HepG2 (cell line): ENCODE data around the gene RREB1. TPM values are rescaled to one million over a fixed set of nuclear protein-coding genes. Genes with fewer than 3 reads are reported as not detected.

Experiments
- CEBPB ChIP-seq: IDR thresholded peaks from 2 replicates; pipeline ENCODE4 v1.6.1; 2011; ENCODE audit warnings: low read depth, low read length, improper control_type of control experiment, borderline replicate concordance
- GTF3A ChIP-seq: sonication (generic); formaldehyde crosslinking; conservative IDR thresholded peaks from 2 replicates; pipeline ENCODE4 v1.4.0; 2020; ENCODE audit warnings: mild to moderate bottlenecking, missing genetic modification reagents
- HNRNPH1 ChIP-seq: fragments of 200-400 bp; formaldehyde crosslinking; optimal IDR thresholded peaks from 2 replicates; pipeline ENCODE3; 2017; ENCODE audit warnings: mild to moderate bottlenecking, low read depth, low read length
- HOXA5 ChIP-seq: sonication (generic); formaldehyde crosslinking; IDR thresholded peaks from 2 replicates; pipeline ENCODE4 v1.4.0; 2020; ENCODE audit warnings: missing genetic modification reagents
- HOXD1 ChIP-seq: sonication (generic); formaldehyde crosslinking; IDR thresholded peaks from 2 replicates; pipeline ENCODE4 v1.5.0; 2020; ENCODE audit warnings: missing genetic modification reagents
- JUN ChIP-seq: sonication (generic); formaldehyde crosslinking; IDR thresholded peaks from 2 replicates; pipeline ENCODE4 v1.4.0; 2020; ENCODE audit warnings: mild to moderate bottlenecking, missing genetic modification reagents
- MAFG ChIP-seq: sonication (generic); formaldehyde crosslinking; IDR thresholded peaks from 2 replicates; pipeline ENCODE4 v1.5.1; 2020; ENCODE audit warnings: mild to moderate bottlenecking, missing genetic modification reagents
- NCOR1 ChIP-seq: fragments of 200-600 bp; sonication (generic); IDR thresholded peaks from 2 replicates; pipeline ENCODE4 v1.7.0; 2017; ENCODE audit warnings: antibody characterized with exemption, low read length, borderline replicate concordance
- NONO ChIP-seq, 2 experiments: fragments of 450-650 bp in 1 of 2; sonication (generic) in 1 of 2; formaldehyde crosslinking in 1 of 2; IDR thresholded peaks in 1 of 2; conservative IDR thresholded peaks in 1 of 2; 2 replicates each; pipeline versions ENCODE4 v1.6.1 to v1.8.0; 2017 to 2022; ENCODE audit warnings: mild to moderate bottlenecking in 1 of 2, missing genetic modification reagents in 1 of 2, moderate library complexity in 1 of 2
- POLR2G ChIP-seq: fragments of 200-400 bp; formaldehyde crosslinking; IDR thresholded peaks from 2 replicates; pipeline ENCODE4 v1.6.1; 2018; ENCODE audit warnings: mild to moderate bottlenecking, low read depth, low read length, moderate library complexity
- PRMT3 ChIP-seq: sonication (generic); formaldehyde crosslinking; IDR thresholded peaks from 2 replicates; pipeline ENCODE4 v1.8.1; 2022; ENCODE audit warnings: low read depth, mild to moderate bottlenecking, moderate library complexity, missing genetic modification reagents, borderline replicate concordance
- RFXANK ChIP-seq: IDR thresholded peaks from 2 replicates; pipeline ENCODE4 v1.6.1; 2016
- SIX4 ChIP-seq: sonication (generic); formaldehyde crosslinking; IDR thresholded peaks from 2 replicates; pipeline ENCODE4 v1.4.0; 2020; ENCODE audit warnings: missing genetic modification reagents
- SRY ChIP-seq: sonication (generic); formaldehyde crosslinking; IDR thresholded peaks from 2 replicates; pipeline ENCODE4 v1.8.0; 2022; ENCODE audit warnings: mild to moderate bottlenecking, missing genetic modification reagents
- THAP11 ChIP-seq: IDR thresholded peaks from 2 replicates; pipeline ENCODE4 v1.6.1; 2016; ENCODE audit warnings: missing biosample characterization, missing genetic modification reagents
- YEATS4 ChIP-seq: sonication (generic); formaldehyde crosslinking; IDR thresholded peaks from 2 replicates; pipeline ENCODE4 v1.4.0; 2020; ENCODE audit warnings: missing genetic modification reagents, borderline replicate concordance
- ZFP82 ChIP-seq: sonication (generic); formaldehyde crosslinking; IDR thresholded peaks from 2 replicates; pipeline ENCODE4 v1.5.1; 2020; ENCODE audit warnings: mild to moderate bottlenecking, missing genetic modification reagents, borderline replicate concordance
- ZKSCAN5 ChIP-seq: sonication (generic); formaldehyde crosslinking; IDR thresholded peaks from 2 replicates; pipeline ENCODE4 v1.5.1; 2020; ENCODE audit warnings: mild to moderate bottlenecking, missing genetic modification reagents
- ZNF160 ChIP-seq: sonication (generic); formaldehyde crosslinking; IDR thresholded peaks from 2 replicates; pipeline ENCODE4 v1.8.0; 2022; ENCODE audit warnings: mild to moderate bottlenecking, inconsistent platforms, missing genetic modification reagents
- ZNF350 ChIP-seq: sonication (generic); formaldehyde crosslinking; IDR thresholded peaks from 2 replicates; pipeline ENCODE4 v1.4.0; 2020; ENCODE audit warnings: mild to moderate bottlenecking, low read depth, missing genetic modification reagents, borderline replicate concordance
- ZNF484 ChIP-seq: sonication (generic); formaldehyde crosslinking; IDR thresholded peaks from 2 replicates; pipeline ENCODE4 v1.5.1; 2020; ENCODE audit warnings: mild to moderate bottlenecking, low read depth, missing genetic modification reagents, borderline replicate concordance
- ZNF567 ChIP-seq: sonication (generic); formaldehyde crosslinking; IDR thresholded peaks from 2 replicates; pipeline ENCODE4 v1.8.1; 2023; ENCODE audit warnings: mild to moderate bottlenecking, missing genetic modification reagents, borderline replicate concordance
- ZSCAN12 ChIP-seq: sonication (generic); formaldehyde crosslinking; IDR thresholded peaks from 2 replicates; pipeline ENCODE4 v1.9.0; 2021; ENCODE audit warnings: mild to moderate bottlenecking, missing genetic modification reagents
- polyA plus RNA-seq, 8 experiments: library from polyadenylated mRNA; depleted of rRNA in 3 of 8; stranded (reverse) in 7 of 8; unstranded in 1 of 8; fragments of >200 nt; fragmentation: Illumina TruSeq in 4 of 8; extraction: Trizol in 4 of 8; gene quantifications; 2 replicates each; pipeline versions ENCODE4 v1.2.1 to v1.2.3, GENCODE V29; 2011 to 2016; ENCODE audit warnings: low read depth in 4 of 8, missing spikeins in 1 of 8, mixed read lengths in 1 of 8; ENCODE audit not compliant: insufficient read depth in 1 of 8
- total RNA-seq, 5 experiments: library from RNA; depleted of rRNA; stranded (reverse); fragments of >200 nt; fragmentation: Illumina TruSeq; extraction: Trizol; gene quantifications; 2 replicates each; pipeline ENCODE4 v1.2.3, GENCODE V29; 2016; ENCODE audit warnings: low read depth in 1 of 5
- TF ChIP-seq, protein P1 (sequence below): sonication (generic); formaldehyde crosslinking; IDR thresholded peaks from 2 replicates; pipeline ENCODE4 v1.4.0; 2020; ENCODE audit warnings: missing genetic modification reagents, borderline replicate concordance

RREB1 gene
- total and polyA plus RNA-seq, 2 of the 13 experiments (the other 11 are each of a cell fraction or from before 2014, with no cell fraction given), result 6.1 to 23.2 TPM

DNA sequence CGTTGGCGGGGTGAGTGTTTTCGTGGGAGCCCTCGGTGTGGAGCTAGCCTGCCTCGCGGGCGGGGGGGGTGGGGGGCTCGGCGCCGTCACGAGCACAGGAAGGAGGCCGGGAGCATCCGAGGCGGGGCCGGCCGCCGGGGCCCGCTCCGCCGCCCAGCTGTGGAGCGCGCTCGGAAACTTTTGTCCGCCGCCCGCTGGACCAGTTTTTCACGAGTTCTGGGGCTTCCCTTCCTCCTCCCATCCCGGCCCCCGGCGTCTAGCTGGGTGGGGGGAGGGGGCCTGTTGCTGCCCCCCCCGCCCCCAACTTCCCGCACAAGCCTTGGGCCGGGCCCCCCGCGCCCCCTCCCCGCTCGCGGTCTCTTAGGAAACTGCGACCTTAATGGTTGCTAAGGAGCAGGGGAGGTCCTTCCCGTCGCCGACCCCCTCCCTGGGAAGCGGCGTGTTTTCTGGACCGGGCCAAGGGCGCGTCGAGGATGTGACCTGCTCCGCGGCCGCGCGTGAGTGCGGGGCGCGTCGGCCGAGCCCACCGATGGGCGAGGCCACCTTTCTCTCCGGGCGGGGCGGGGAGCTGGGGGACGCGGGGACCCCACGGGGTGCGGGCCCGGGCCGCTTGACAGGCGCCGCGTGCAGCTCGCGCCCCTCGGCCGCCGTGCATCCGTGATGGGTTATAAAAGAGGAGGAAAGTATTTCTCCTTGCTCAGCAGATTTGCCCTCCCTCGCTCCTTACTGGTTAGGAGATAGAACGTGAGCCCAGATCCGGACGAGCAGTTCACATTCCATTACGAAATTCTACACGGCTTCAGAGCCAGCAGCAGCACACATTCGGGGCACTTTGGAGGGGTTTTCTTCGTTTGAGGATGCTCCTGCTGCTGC is 1.4 kb downstream of the RREB1 start (continued):
- no peak for TF ChIP-seq ZNF484
- TF ChIP-seq ZFP82 (CRISPR knock-in tag), result no peak
- TF ChIP-seq SIX4, result no peak
- no peak for TF ChIP-seq GTF3A (CRISPR knock-in tag)
- peak; percentile 35; the same call in 1 of the 2 replicates for TF ChIP-seq POLR2G
- TF ChIP-seq SRY (CRISPR knock-in tag), result no peak
- 0 out of 2 replicates have a peak, but pooled peaks have one; percentile 79 for TF ChIP-seq HOXA5 (CRISPR knock-in tag)
- TF ChIP-seq HOXD1 (CRISPR knock-in tag), result 0 out of 2 replicates have a peak, but pooled peaks have one; percentile 40
- TF ChIP-seq CEBPB, result peak; percentile 70; the same call in 1 of the 2 replicates
- TF ChIP-seq ZSCAN12 (CRISPR knock-in tag), result peak; percentile 27; the same call in 1 of the 2 replicates
- TF ChIP-seq MAFG, result peak; percentile 80; the same call in 1 of the 2 replicates
- no peak for TF ChIP-seq JUN (CRISPR knock-in tag)
- 0 out of 2 replicates have a peak, but pooled peaks have one; percentile 44 for TF ChIP-seq PRMT3
- no peak for TF ChIP-seq RFXANK (CRISPR knock-in tag)
- 0 out of 2 replicates have a peak, but pooled peaks have one; percentile 30 for TF ChIP-seq NCOR1
- no peak; the same call in 1 of the 2 replicates for TF ChIP-seq THAP11 (CRISPR knock-in tag)
- TF ChIP-seq NONO (IDR thresholded peaks at IDR 0.05), result no peak
- no peak; the same call in 1 of the 2 replicates for TF ChIP-seq NONO (CRISPR knock-in tag; conservative IDR thresholded peaks at IDR 0.05)
- no peak for TF ChIP-seq ZNF567
- TF ChIP-seq YEATS4 (CRISPR knock-in tag), result peak; percentile 54; the same call in 1 of the 2 replicates
- TF ChIP-seq ZKSCAN5 (CRISPR knock-in tag), result no peak
- TF ChIP-seq, protein P1, sequence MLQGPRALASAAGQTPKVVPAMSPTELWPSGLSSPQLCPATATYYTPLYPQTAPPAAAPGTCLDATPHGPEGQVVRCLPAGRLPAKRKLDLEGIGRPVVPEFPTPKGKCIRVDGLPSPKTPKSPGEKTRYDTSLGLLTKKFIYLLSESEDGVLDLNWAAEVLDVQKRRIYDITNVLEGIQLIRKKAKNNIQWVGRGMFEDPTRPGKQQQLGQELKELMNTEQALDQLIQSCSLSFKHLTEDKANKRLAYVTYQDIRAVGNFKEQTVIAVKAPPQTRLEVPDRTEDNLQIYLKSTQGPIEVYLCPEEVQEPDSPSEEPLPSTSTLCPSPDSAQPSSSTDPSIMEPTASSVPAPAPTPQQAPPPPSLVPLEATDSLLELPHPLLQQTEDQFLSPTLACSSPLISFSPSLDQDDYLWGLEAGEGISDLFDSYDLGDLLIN (CRISPR knock-in tag), result 0 out of 2 replicates have a peak, but pooled peaks have one; percentile 41
- no peak for TF ChIP-seq ZNF350
- TF ChIP-seq ZNF160 (CRISPR knock-in tag), result no peak
- no peak for TF ChIP-seq HNRNPH1
